Dedifferentiated amniotic fluid mesenchymal stem cell (primary cell): ENCODE measurements around the gene PID1.
A peak's percentile ranks its signal among the peaks of the same experiment; 100 is the strongest.

Experiments used
- DNase-seq: peaks from one replicate; pipeline ENCODE4 v3.0.0-alpha.2; 2016; ENCODE audit errors: extremely low spot score

The PID1 gene

DNA sequence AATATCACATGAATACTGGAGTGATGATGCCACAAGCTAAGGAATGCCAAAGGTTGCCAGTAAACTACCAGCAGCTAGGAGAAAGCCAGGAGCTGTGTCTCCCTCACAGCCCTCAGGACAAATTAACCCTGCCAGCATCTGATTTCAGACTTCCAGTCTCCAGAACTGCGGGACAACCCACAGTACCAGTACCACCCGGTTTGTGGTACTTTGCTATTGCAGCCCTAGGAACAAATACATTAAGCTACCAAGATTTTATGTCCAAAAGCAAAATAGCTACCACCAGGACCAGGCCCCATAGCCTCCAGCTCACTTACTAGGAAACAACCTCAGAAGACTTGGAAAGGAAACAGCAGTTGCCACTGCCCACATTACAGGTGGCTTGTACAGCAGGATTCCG lies 10.0 kb downstream of the PID1 start:
- DNase-seq, result no peak

DNA sequence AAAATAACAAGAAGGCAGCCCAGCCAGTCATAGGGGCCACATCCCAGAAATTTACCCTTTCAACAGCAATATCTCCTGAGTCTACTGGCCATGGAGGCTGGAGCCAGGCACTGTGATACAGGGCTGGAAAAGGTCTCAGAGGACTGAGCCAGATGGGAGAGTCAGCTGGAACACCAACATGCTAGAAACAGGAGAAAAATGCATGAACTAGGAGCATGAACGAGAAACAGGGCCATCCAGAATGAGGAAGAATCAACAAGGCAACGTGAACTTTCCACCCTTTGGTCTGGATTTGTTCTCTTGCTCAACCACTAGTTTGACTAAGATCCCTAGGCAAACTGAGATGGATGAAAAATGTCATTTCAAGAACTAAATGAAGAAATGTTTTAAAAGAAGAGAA lies 13.1 kb downstream of the PID1 start:
- DNase-seq, result no peak

DNA sequence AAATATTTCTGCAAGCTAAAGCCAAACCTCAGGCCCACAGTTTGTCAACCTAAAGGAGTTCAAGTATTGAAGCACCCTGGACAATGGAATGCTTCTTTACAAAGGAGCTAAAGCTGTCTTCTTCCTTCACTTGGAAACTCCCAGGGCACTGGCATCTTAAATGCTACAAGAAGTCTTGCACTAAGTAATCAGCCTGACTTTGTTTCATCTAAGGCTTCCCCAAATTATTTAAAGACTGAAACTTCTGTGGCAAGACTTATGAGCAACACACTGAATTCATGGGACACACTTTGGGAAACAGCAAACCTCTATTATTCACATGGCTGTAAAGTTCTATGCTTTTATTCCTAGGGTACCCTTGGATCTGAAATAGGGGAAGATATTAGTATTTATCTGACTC lies 14.7 kb downstream of the PID1 start:
- no peak for DNase-seq

DNA sequence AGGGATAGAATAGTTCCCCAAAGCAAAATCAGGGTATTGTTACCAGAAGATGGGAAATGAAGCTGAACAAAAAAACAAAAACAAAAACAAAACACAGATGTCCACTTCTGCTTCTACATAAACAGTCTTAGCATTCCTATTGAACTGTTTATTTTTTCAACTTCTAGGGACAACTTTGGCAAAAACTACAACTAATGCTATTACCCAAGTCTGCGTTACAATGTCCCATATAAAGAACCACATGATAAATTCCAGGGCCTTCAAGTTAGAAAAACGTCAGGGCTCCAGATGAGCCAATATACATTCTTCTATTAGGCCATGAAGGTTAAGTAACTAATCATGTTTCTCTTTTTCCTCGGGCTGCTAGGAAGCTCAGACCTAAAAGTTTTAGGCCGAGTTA lies 16.9 kb downstream of the PID1 start:
- no peak for DNase-seq

DNA sequence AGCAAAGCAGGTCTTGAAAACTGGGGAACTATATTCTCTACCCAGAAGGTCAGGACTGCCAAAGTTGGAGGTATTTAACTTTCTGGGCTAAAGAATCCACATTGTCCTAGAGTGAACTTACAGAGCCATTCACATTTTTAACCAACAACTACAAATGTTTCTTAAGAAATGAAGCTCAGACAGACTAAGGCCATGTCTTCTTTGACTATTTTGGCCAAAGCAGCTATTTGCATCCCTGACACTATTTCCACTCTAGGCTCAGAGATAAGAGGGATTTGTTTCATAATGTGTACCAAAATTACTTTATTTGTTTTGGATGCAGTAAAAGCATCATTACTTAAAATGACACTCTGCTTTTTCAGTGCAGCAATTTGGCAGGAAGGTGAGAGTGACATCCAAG lies 18.1 kb downstream of the PID1 start:
- DNase-seq, result no peak

DNA sequence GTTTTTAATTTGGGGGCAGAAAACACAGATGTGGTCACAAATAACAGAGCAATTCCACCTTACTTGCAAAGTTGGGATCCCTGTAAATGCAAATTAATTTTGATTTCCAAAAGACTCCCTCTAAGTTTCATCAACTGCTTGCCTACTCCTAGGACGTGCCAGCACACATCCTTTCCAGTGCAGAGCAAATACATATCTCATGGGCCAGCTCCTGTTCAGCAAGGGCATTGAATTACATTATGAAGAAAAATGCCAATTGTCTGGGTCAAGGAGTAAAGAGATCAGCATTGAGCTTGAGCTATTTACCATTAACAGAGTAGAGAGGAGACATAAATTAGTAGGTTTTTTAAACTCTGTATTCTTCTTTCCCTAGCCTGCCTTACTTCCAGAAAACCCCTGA lies 18.8 kb downstream of the PID1 start:
- DNase-seq, result no peak

DNA sequence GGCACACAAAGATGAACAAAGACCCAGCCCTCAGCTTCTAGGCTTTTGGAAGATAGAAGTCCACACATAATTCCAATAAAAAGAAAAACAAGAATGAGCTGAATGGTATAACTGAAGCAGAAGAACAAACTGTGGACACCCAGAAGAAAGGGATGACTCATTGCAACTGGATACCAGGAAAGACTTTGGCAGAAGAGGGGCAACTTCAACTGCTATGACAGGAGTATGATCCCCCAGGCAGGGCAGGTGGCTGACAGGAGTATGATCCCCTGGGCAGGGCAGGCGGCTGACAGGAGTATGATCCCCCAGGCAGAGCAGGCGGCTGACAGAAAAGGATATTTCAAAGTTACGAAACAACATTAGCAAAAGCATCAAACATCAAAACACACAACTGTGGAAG lies 21.6 kb downstream of the PID1 start:
- DNase-seq, result no peak

DNA sequence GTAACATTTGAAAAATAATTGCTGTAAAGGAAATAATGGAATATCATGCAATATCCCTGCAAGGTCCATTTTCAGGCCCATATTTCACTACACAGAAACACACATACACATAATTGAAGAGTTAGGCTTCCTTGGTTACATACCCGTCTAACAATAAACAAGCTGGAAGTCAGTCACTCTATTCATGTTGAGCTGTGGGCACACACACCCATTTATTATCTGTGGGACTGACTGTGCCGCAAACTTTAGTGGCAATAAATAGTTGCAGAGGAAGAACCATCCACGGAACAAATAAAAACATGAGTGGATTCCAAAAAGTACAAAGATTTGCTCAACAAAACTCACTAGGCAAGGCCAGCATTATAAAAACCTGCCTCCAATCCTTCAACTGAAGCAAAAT lies 24.8 kb downstream of the PID1 start:
- DNase-seq, result no peak

DNA sequence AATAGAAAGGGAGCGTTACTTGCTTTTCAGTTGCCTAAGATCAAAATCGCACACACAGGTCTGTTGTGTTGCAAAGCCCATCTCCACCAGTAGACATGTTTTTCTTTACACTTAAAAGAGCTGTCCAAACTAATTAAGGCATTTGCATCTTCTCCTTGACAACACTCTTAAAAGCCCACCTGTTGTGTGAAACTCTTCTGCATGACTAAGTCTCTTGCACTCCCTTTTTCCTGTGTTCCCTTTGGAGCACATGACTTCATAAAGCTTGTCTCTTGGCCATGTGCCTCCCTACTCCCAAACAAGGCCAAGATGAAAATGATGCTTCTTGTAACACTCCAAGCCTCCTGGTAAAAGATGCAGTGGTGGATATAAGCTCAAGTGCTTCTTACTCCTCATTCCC lies 26.1 kb downstream of the PID1 start:
- DNase-seq, result no peak

DNA sequence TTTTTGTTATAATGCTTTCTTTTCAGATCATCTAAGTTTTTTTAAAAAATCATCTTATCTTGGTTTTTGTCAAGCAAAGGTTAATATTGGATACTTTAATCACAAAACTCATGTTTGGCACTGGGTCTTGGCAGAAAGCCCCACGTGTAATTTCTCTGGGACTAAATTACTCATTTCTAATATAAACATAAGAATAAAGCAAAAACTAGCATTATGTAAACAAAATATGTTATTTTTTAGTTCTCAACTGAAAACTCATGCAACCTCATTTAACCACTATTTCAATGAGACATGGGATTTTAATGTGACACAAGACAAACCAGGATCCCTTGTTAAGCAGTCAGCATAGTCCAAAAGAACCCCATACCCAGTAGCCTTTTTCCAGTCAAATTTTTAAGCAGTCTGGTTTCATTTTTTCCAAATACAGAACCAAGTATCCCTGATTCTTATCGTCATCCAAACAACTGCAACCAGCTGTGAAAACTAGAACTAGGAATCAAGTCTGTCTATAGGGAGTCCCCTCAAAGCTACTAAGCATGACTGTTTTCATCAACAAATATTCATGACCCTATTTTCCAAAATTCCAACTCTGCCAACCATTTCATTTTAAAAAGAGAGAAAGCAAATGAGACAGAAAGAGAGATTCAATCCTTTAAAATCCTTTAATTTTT lies 27.1 kb downstream of the PID1 start:
- peak; percentile 25 for DNase-seq

DNA sequence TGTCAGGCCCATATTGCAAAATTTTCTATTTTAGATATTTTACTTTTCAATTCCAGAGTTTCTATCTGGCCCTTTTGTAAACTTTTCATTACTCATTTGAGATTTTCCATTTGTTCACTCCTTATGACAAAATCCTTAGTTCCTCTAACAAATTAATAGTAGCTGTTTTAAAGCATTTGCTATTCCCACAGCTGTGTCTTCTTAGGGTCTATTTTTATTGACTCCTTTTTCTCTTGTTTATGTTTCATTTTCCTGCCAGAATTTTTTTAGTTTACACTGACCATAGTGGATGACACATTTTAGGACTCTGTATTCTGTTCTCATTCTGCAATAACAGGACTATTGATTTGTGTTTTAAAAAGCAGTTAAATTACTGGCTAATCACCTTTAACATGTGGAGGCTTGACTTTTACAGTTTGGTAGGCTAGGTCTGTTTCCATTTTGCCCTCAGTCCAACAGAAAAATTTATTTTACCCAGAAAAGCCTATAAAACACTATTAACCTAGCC lies 30.0 kb downstream of the PID1 start:
- DNase-seq, result no peak

DNA sequence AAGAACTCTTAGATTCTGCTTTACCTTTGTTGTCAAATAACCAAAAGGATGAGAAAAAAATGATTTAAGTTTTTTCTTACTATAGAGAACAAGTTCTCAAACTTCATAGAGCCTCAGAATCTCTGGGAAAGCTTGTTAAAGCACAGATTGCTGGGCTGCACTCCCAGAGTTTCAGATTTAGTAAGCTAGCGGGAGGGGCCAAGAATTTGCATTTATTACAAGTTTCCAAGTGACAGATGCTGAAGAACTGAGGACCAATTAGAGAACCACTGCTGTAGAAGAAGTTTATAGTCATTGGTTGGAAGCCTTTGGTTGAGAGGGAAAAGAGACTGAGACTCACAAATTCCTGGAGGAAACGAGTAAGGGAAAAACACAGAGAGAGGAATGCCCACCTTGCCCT lies 32.1 kb downstream of the PID1 start:
- DNase-seq, result no peak

DNA sequence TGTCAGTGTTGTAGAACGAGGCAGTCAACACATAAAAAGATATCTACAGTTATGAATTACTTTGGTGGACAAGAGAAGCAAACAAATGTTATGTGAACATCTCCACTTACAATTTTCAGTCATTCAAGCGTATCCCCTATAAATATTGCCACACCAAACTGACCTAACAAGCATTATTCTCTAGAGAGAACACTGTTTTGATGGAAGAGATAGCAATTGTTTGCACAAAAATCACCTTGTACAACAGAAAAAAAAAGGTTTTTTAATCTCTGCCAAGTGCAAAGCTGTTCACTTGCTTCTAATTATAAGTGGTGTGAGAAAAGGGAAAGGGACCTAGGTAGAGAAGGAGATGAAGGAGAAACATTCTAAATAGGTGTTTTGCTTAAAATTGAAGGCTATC lies 33.8 kb downstream of the PID1 start:
- no peak for DNase-seq

DNA sequence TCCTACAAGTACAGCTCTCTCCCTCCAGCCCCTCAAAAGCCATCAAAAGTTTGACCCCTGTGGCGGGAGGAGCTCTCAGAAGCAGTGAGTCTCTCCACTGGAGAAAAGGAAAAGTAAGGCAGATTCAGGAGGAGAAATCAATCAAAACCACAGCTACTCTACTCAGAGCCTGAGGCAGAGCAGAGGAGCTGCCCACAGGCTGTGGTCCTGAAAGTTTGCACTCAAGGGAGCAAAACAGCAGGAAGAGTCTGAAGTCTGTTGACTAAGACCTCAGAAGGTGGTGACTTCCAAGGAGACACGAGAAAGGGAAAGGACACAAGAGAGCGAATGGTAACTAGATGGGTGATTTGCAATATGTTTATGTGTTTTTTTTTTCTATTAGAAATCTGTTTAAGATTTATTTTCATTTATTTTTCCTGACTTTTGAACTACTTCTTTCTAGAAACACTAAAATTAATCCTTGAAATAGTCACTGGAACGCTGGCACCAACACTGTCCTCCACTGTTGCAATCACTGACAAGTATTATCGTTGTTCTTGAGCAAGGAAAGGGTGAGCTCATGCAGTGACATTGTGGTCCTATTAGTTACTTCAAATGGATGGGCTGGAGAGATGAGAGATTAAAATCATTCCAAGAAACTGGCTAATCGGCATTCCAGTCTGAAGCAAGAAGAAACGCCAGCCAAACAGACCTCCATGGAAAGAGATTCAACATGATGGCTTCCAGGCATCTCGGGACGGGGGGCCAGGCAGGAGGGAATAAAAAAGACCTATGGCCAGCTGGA lies 35.8 kb downstream of the PID1 start:
- DNase-seq, result no peak

DNA sequence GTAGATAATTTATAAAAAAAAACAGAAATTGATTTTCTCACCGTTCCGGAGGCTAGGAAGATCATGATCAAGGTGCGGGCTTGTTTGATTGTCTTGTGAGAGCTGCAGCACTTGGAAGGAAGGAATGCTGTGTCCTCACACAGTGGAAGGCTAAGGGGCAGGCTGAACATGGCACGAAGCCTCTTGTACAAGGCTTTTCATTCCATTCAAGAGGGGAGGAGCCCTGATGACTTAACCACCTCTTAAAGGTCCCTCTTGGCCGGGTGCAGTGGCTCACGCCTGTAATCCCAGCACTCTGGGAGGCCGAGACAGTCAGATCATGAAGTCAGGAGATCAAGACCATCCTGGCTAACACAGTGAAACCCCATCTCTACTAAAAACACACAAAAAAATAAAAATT lies 39.2 kb downstream of the PID1 start:
- DNase-seq, result no peak

DNA sequence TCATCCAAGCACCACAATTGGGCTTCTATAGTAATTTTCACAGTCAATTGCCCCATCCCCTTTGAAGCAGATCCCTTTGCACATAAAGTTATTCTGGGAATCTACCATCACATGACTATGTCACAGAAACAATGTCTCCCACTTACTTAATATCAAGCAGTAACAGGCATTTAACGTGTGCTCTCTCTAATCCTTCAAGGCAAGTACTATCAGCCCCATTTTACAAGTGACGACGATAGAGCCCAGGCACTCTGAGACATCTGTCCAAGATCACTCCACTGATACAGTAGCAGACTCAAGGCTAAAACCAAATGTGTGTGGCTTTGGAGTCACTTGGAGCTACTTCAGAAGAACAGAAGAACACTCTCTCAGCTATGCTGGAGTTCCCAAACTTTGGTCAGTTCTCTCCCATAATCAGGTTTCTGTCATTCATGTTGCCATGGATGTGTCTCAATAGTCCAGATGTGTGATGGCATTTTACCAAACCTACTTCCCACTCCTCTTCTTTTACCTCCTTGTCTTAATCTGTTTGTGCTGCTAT lies 39.7 kb downstream of the PID1 start:
- DNase-seq, result no peak

DNA sequence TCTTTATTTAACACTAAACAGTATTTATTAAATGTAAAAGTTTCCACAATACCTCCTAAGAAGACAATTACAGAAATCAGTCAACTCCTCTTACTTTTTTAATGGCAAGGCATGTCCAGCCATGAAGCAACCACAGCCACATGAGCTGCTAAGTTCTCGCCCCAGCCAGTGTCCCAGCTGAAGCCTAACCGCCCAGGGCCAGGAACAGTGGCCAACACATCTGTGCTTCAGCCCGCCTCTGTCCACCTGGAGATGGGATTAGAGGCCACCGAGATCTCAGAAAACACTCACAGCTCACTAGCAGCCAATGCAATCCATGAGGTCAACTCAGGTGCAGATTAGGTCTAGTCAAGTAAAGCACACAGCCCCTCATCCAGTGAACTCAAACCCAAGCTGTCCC lies 40.2 kb downstream of the PID1 start:
- no peak for DNase-seq

DNA sequence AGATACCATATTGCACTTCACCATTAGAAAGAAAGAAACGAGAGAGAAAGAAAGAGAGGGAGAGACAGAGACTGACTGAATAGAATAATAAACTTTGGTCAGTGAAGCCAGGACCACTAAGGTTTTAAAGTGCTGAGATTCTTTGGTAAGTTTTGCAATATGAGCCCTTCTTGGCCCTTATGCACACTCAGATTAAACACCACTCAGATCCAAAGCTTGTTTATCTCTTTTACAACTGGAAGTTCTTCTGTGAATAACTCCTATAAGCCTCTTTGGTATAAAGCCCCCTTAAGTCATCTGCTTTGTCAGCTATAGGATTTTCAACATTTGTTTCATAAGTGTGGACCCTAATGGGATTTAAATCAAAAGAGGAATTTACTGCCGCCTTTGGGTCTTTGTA lies 40.8 kb downstream of the PID1 start:
- no peak for DNase-seq

DNA sequence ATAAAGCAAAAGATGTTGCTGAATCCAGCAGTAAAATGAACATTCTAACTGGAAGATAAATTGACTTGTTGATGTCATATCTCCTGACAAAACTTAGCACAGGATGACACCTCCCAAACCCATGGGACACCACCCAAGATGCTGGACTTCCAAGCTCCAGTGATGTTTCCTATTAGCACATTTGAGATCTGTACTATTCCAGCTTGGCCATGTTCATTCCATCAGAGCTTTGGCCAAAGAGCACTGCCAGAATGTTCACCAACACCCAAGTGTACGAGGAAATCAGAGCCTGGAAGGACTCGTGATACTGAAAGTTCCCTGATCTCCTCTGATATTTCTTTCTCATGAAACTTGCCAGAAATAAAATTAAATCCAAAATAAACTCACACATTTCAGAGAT lies 44.7 kb downstream of the PID1 start:
- DNase-seq, result no peak

DNA sequence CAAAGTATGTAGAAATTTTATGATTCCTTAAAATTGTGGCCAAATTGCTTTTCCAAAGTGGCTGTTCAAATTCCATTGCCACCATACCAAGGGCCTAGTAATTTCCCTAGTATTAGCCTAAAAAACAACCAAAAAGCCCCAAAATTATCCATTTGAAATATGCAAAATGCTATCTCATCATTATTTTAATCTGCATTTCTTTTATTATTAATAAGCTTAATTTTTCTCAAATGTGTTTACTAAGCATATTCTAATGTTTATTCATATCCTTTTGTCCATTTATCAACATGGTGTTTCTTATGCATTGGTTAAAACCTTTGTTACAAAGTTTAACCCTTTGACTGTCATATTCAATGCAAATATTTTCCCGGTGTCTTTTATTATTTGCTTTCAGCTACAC lies 48.0 kb downstream of the PID1 start:
- DNase-seq, result no peak

DNA sequence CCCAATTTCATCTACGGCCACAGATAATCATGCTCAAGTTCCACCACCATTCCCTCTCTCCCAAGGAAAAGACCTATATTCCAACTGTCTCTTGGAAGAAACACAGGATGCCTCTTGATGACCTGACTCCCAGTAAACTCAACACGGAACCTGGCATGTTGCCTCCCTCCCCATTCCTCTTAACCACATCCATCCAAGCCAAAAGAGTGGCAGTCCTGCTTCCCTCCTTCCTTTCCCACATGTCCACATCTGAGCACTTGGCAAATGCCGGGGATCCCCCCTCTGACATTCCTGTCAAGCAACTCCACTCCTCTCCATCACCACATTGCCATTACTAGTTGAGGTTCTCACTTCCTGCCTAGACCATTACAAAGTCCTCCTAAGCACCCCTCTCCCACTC lies 49.4 kb downstream of the PID1 start:
- DNase-seq, result no peak

DNA sequence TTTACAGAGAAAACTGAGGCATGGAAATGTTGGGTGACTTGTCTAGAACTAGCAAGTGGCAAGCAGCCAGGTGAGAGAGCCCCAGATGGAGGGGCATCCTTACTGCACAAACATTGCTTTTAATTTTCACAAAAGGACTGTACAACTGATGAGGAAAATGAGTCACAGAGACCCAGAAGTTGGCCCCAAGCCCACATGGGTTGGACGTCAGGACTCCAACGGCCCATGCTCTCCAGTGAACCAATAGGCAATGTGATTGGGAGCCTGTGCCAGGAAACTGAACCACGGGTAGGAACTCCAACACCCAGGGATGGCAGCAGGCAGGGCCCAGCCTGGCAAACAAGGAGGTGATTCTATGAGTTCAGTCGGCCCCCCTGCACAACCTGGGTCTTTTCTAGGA lies 50.8 kb downstream of the PID1 start:
- DNase-seq, result no peak

DNA sequence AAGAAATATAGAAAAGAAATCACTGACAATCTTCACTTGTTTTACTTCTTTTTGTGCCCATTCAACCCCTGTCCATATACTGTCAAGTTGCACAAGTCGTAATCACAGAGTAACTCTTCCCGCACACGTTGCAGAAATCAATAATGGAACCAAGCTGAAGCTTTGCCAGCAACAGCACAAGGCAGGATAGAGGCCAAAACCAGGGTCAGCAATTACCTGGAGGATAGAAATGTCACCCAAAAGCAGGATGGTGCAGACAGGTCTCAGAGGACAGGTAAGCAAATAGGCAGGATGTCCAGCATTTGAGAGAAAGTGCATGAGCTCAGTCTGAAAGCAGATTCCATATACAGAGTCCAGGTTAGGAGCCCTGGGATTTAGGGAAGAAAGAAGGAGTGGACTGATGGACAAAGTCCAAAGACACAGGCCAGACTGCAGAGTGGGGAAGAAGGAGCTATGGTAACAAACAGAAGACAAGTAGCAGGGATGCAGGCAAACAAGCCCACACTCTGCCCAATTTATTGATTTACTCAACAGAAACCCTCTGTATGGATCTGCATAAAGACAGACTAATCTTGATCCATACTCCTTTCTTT lies 52.7 kb downstream of the PID1 start:
- no peak for DNase-seq
